Measurements from ENCODE around the gene HOXA11.

The HOXA11 gene

DNA sequence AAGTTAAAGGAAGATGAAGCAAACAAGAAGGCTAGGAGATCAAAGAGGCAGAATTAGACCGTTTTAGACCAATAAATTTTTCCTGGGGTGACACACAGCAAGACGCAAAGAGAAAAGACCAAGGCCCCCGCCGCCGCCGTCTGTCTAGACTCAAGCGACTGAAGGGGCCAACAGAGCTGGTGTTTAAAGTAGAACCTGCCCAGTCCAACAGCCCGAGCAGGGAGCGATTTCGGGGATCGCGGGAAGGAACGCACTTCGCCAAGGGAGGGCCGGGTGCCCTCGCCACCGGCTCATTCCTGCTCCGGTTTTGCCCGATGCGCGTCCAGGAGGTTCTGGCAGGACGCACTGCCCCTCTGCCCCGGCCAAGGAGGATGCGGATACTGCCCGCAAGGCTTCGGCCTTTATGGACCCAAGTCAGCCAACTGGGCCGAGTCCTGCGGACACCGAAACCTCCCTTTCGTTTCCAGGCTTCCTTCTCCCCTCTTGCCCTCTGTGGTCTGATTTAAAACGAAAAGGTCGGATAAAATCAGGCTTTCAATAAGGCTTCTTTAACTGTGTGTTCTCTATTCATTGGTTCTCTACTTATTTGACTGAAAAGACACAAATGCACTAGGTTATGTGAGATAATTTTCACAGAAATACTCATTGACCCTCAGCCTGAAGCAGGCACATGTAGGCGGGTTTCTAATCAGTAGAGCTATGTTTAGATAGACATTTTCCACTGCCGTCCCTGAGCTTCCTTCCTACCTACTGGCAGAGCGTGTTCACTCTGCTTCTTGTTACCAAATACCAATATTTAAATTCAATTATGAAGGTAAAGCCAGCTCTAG, 26.4 kb downstream of the HOXA11 start:
- H3K4me3 ChIP-seq (IDR thresholded peaks at IDR 0.05; ENCODE audit: insufficient read depth, low read depth, low read length), result no peak overlapping the region
- TF ChIP-seq, protein P1, sequence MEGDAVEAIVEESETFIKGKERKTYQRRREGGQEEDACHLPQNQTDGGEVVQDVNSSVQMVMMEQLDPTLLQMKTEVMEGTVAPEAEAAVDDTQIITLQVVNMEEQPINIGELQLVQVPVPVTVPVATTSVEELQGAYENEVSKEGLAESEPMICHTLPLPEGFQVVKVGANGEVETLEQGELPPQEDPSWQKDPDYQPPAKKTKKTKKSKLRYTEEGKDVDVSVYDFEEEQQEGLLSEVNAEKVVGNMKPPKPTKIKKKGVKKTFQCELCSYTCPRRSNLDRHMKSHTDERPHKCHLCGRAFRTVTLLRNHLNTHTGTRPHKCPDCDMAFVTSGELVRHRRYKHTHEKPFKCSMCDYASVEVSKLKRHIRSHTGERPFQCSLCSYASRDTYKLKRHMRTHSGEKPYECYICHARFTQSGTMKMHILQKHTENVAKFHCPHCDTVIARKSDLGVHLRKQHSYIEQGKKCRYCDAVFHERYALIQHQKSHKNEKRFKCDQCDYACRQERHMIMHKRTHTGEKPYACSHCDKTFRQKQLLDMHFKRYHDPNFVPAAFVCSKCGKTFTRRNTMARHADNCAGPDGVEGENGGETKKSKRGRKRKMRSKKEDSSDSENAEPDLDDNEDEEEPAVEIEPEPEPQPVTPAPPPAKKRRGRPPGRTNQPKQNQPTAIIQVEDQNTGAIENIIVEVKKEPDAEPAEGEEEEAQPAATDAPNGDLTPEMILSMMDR (conservative IDR thresholded peaks at IDR 0.05; ENCODE audit: low read depth, low read length), result no peak
- no peaks in the 10 kb centered on the region for H4K20me1 ChIP-seq (ENCODE audit: insufficient read depth)
- no peak overlapping the region for H3K4me2 ChIP-seq
- H3K36me3 ChIP-seq (ENCODE audit: insufficient read depth), result no peaks in the 10 kb centered on the region
- H3K9ac ChIP-seq, result no peak overlapping the region
- no peaks in the 10 kb centered on the region for H3K4me1 ChIP-seq (ENCODE audit: low read depth, poor library complexity, severe bottlenecking)
- no peaks in the 10 kb centered on the region for H3K79me2 ChIP-seq (ENCODE audit: insufficient read depth, low read depth)
- H3K27me3 ChIP-seq (ENCODE audit: insufficient read depth, low read depth), result no peaks in the 10 kb centered on the region
- H3K27ac ChIP-seq, result no peak overlapping the region
- no peak overlapping the region for H2AFZ ChIP-seq (ENCODE audit: low read depth)

DNA sequence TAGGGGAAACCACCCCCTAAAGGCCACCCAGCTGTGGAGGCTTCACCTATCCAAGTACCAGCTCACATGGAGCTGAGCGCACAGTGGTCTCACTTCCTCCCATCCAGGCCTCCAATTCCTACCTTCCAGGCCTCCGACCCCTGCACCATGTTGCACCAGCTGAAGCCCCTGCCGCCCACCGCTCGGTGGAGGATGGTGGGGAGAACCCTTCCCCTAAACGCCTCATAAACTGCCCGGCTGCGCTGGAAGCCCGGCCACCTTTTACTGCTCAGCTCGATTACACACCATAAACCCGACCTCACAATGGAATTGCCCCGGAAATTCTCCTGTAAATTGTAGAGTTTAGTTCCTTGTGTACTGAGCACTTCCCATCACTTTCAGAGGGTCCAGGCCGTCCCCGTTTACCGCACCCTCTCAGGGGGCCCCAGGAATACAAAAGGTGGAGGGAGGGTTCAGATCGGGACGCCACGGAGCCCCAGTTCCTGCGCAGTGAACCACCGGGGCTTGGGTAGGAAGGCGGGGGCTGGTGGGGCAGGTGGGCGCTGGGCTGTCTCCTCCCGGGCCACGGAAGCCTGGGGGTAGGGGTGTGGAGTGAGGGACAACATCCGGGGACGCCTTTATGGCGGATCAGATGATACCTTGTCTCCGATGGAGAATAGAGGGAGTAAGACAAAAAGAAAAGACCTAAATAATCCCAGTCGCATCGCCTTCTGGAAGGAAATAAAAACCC, 27.2 kb downstream of the HOXA11 start:
- Histone ChIP-seq H4K20me1 (ENCODE audit: insufficient read depth) (no peaks in the 10 kb centered on the region), H3K4me1 (ENCODE audit: low read depth, poor library complexity, severe bottlenecking) (no peaks in the 10 kb centered on the region), H3K79me2 (ENCODE audit: insufficient read depth, low read depth) (no peaks in the 10 kb centered on the region), H3K9ac (no peak overlapping the region), H3K27ac (no peak overlapping the region), H3K4me2 (no peak overlapping the region), H3K4me3 (IDR thresholded peaks at IDR 0.05; ENCODE audit: insufficient read depth, low read depth, low read length) (no peak overlapping the region), H3K36me3 (ENCODE audit: insufficient read depth) (no peaks in the 10 kb centered on the region), H3K27me3 (ENCODE audit: insufficient read depth, low read depth) (no peaks in the 10 kb centered on the region), H2AFZ (ENCODE audit: low read depth) (no peak overlapping the region)
- TF ChIP-seq, protein P1 (conservative IDR thresholded peaks at IDR 0.05; ENCODE audit: low read depth, low read length), result no peak

DNA sequence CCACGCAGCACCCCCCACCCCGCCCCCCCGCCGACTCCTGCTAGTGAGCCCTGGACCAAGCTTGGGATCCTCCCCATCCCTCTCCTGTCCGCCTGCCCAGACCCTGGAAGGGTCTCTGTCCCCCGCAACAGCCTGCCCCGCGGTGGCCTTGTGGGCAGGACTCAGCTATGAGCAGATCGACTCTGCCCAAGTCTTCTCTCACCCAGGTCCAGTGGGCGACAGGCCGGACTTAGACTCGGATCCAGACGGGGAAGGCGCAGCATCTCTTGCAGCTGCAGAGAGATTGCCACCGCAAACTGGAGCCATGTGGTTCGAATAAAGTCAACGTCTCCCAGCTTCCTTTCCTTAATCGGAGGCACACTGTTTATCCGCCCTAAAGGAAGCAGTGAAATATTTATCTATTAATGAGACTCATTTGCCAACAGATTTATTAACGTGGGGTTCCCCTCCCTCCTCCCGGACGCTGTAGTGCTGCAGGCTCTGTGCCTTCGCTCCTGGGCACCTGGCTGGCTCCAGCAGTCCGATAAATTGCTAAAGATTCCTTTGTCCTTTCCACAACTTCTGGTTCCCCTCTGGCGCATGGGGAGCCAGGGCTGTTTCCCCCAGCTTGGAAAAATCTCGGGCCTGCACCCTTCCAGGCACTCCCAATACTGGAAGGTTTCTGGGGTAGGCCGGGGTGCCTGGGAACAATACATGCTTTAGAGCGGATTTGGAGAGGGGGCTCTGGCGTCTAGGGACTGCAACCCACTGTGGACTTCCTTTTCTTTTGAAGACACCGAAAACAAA, 27.9 kb downstream of the HOXA11 start:
- H3K79me2 ChIP-seq (ENCODE audit: insufficient read depth, low read depth), result no peaks in the 10 kb centered on the region
- no peak overlapping the region for H3K4me2 ChIP-seq
- H4K20me1 ChIP-seq (ENCODE audit: insufficient read depth), result no peaks in the 10 kb centered on the region
- H3K9ac ChIP-seq, result no peak overlapping the region
- H2AFZ ChIP-seq (ENCODE audit: low read depth), result no peak overlapping the region
- no peak overlapping the region for H3K27ac ChIP-seq
- TF ChIP-seq, protein P1 (conservative IDR thresholded peaks at IDR 0.05; ENCODE audit: low read depth, low read length), result no peak
- H3K4me3 ChIP-seq (IDR thresholded peaks at IDR 0.05; ENCODE audit: insufficient read depth, low read depth, low read length), result no peak overlapping the region
- H3K27me3 ChIP-seq (ENCODE audit: insufficient read depth, low read depth), result no peaks in the 10 kb centered on the region
- no peaks in the 10 kb centered on the region for H3K4me1 ChIP-seq (ENCODE audit: low read depth, poor library complexity, severe bottlenecking)
- H3K36me3 ChIP-seq (ENCODE audit: insufficient read depth), result no peaks in the 10 kb centered on the region

DNA sequence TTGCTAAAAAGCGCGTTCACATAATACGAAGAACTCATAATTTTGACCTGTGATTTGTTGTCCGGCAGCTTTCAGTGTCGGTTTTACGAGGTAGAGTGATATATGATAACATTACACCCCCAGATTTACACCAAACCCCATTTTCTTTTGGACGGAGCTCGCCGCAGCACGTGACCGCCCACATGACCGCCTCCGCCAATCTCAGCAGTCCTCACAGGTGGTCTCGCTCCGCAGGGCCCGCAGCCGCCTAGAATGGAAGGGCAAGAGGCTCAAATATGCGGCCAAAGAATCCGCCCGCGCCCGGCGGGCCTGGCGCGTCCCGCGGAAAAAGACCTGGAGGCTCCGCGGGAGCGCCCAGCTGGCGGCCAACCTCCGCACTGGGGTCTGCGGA, 28.5 kb downstream of the HOXA11 start, which contains the start of gene HOXA7:
TSS of gene HOXA7 (minus strand) at position 168 of the 391 bp plus-strand sequence. CDS start at position 38, 130 bp downstream.
- H3K36me3 ChIP-seq (ENCODE audit: insufficient read depth), result no peaks in the 10 kb centered on the region
- TF ChIP-seq, protein P1 (conservative IDR thresholded peaks at IDR 0.05; ENCODE audit: low read depth, low read length), result no peak
- H3K27ac ChIP-seq, result no peak within 1 kb of the TSS
- no peak within 1 kb of the TSS for H3K4me3 ChIP-seq (IDR thresholded peaks at IDR 0.05; ENCODE audit: insufficient read depth, low read depth, low read length)
- H4K20me1 ChIP-seq (ENCODE audit: insufficient read depth), result no peaks in the 10 kb centered on the region
- no peak within 1 kb of the TSS for H2AFZ ChIP-seq (ENCODE audit: low read depth)
- H3K4me1 ChIP-seq (ENCODE audit: low read depth, poor library complexity, severe bottlenecking), result no peaks in the 10 kb centered on the region
- H3K27me3 ChIP-seq (ENCODE audit: insufficient read depth, low read depth), result no peaks in the 10 kb centered on the region
- no peak within 1 kb of the TSS for H3K4me2 ChIP-seq
- H3K79me2 ChIP-seq (ENCODE audit: insufficient read depth, low read depth), result no peaks in the 10 kb centered on the region
- H3K9ac ChIP-seq, result no peak within 1 kb of the TSS

All from KMS-11 (cell line).